ENCODE measurements around the gene RP9. TPM values are rescaled to one million over a fixed set of nuclear protein-coding genes. Genes with fewer than 3 reads are reported as not detected.

RP9 gene
- total RNA-seq, 2 donors from 2014 or later, result 15.0 to 18.0 TPM

GRCh38 chr7:33062023-33062781, 47.0 kb downstream of the RP9 start, which contains the start of gene NT5C3A:
Gene NT5C3A (minus strand): TSS chr7:33062776. CDS start chr7:33062705, 71 bp downstream.
- peak within 1 kb of the TSS; percentile 95 for H3K27ac Mint-ChIP-seq
- H3K36me3 ChIP-seq (ENCODE audit: control insufficient read depth, insufficient read depth, low read length), result peaks cover under 1% of the 10 kb centered on the region
- no peaks in the 10 kb centered on the region for H3K27me3 Mint-ChIP-seq (ENCODE audit: insufficient read depth)
- peaks cover 18% of the 10 kb centered on the region for H3K36me3 Mint-ChIP-seq (ENCODE audit: low read depth)
- peaks cover 3% of the 10 kb centered on the region for H3K4me1 ChIP-seq (ENCODE audit: control insufficient read depth, insufficient read depth, low read length)
- peak within 1 kb of the TSS; percentile 98 for H3K4me3 ChIP-seq (ENCODE audit: low read length)
- peaks cover 30% of the 10 kb centered on the region for H3K9me3 Mint-ChIP-seq
- peaks cover 10% of the 10 kb centered on the region for H3K4me1 Mint-ChIP-seq
- H3K27ac ChIP-seq (ENCODE audit: low read depth, low read length), result peak within 1 kb of the TSS; percentile 93
- TF ChIP-seq CTCF (conservative IDR thresholded peaks at IDR 0.05), result peak; percentile 24
- WGBS, 2 experiments (ENCODE audit: insufficient coverage in 1 of 2, insufficient read length in 1 of 2), result 0% methylated on average over 35 to 66 of the region's 66 CpGs
- peak; percentile 77 for DNase-seq
- peak within 1 kb of the TSS; percentile 91 for H3K4me3 Mint-ChIP-seq
- no peaks in the 10 kb centered on the region for H3K27me3 ChIP-seq (ENCODE audit: control insufficient read depth, insufficient read depth, low read length, poor library complexity, severe bottlenecking)
- peak within 1 kb of the TSS; percentile 67 for H3K9ac ChIP-seq (ENCODE audit: extremely low read depth, low read length, poor library complexity, severe bottlenecking)
- H3K9me3 ChIP-seq (ENCODE audit: control insufficient read depth, low read length), result peaks cover 14% of the 10 kb centered on the region

- peaks cover 19% of the 10 kb centered on the region for H3K36me3 Mint-ChIP-seq (ENCODE audit: low read depth)
- Histone ChIP-seq H3K9me3 (ENCODE audit: control insufficient read depth, low read length) (peaks cover 11% of the 10 kb centered on the region), H3K4me1 (ENCODE audit: control insufficient read depth, insufficient read depth, low read length) (peaks cover 3% of the 10 kb centered on the region), H3K4me3 (ENCODE audit: low read length) (peak overlapping the region; percentile 98), H3K9ac (ENCODE audit: extremely low read depth, low read length, poor library complexity, severe bottlenecking) (peak overlapping the region; percentile 65), H3K27me3 (ENCODE audit: control insufficient read depth, insufficient read depth, low read length, poor library complexity, severe bottlenecking) (no peaks in the 10 kb centered on the region), H3K36me3 (ENCODE audit: control insufficient read depth, insufficient read depth, low read length) (peaks cover 3% of the 10 kb centered on the region), H3K27ac (ENCODE audit: low read depth, low read length) (no peak overlapping the region)
- H3K4me1 Mint-ChIP-seq, result peaks cover 10% of the 10 kb centered on the region
- H3K4me3 Mint-ChIP-seq, result peak overlapping the region; percentile 91
- no peaks in the 10 kb centered on the region for H3K27me3 Mint-ChIP-seq (ENCODE audit: insufficient read depth)
- H3K27ac Mint-ChIP-seq, result no peak overlapping the region
- DNase-seq, result no peak
- TF ChIP-seq CTCF (conservative IDR thresholded peaks at IDR 0.05), result no peak
- WGBS, 2 experiments (ENCODE audit: insufficient coverage in 1 of 2, insufficient read length in 1 of 2), result 61 to 87% methylated on average over 1 to 6 of the region's 8 CpGs
- H3K9me3 Mint-ChIP-seq, result peaks cover 22% of the 10 kb centered on the region
These were observed 47.8 kb downstream of the RP9 start for GRCh38 chr7:33061282-33061937.

GRCh38 chr7:33059635-33060034, 49.6 kb downstream of the RP9 start:
- no peaks in the 10 kb centered on the region for H3K9me3 ChIP-seq (ENCODE audit: control insufficient read depth, low read length)
- H3K9me3 Mint-ChIP-seq, result peaks cover 5% of the 10 kb centered on the region
- H3K36me3 Mint-ChIP-seq (ENCODE audit: low read depth), result peaks cover 8% of the 10 kb centered on the region
- peaks cover 10% of the 10 kb centered on the region for H3K4me1 Mint-ChIP-seq
- 49 to 50% methylated on average over 4 of the region's 4 CpGs for WGBS, 2 experiments (ENCODE audit: insufficient coverage in 1 of 2, insufficient read length in 1 of 2)
- peaks cover 3% of the 10 kb centered on the region for H3K4me1 ChIP-seq (ENCODE audit: control insufficient read depth, insufficient read depth, low read length)
- H3K27ac Mint-ChIP-seq, result no peak overlapping the region
- H3K27ac ChIP-seq (ENCODE audit: low read depth, low read length), result no peak overlapping the region
- H3K4me3 Mint-ChIP-seq, result no peak overlapping the region
- no peak for DNase-seq
- no peaks in the 10 kb centered on the region for H3K27me3 Mint-ChIP-seq (ENCODE audit: insufficient read depth)
- H3K4me3 ChIP-seq (ENCODE audit: low read length), result no peak overlapping the region
- peaks cover 3% of the 10 kb centered on the region for H3K36me3 ChIP-seq (ENCODE audit: control insufficient read depth, insufficient read depth, low read length)
- no peak for TF ChIP-seq CTCF (conservative IDR thresholded peaks at IDR 0.05)
- no peak overlapping the region for H3K9ac ChIP-seq (ENCODE audit: extremely low read depth, low read length, poor library complexity, severe bottlenecking)
- no peaks in the 10 kb centered on the region for H3K27me3 ChIP-seq (ENCODE audit: control insufficient read depth, insufficient read depth, low read length, poor library complexity, severe bottlenecking)

All from endodermal cell (in vitro differentiated cells).